SK-N-MC (cell line): Measurements from ENCODE around the gene YDJC.
"Not testable (repeated sequence)": the region's sequence is repeated elsewhere in the genome, so short reads cannot be mapped to it uniquely, and the experiment has no call there.

Experiments
- EZH2 ChIP-seq: fragments of 200-600 bp; sonication (generic); IDR thresholded peaks from one replicate; pipeline ENCODE4 v1.6.1; 2017; ENCODE audit warnings: antibody characterized with exemption
- POLR2AphosphoS5 ChIP-seq: IDR thresholded peaks from 2 replicates; pipeline ENCODE4 v1.6.1; 2012; ENCODE audit warnings: mild to moderate bottlenecking, low read depth, low read length, borderline replicate concordance

GRCh38 chr22:21617337-21617736 is 12.5 kb downstream of the YDJC start:
- not testable (repeated sequence) for TF ChIP-seq POLR2AphosphoS5, EZH2
